HG02884 (cell line): ENCODE results near the gene ALB.
"Not testable (repeated sequence)": the region's sequence is repeated elsewhere in the genome, so short reads cannot be mapped to it uniquely, and the experiment has no call there.

ENCODE experiments used
- ATAC-seq: cut with Tn5 transposase; IDR thresholded peaks from one replicate; pipeline ENCODE4 v1.9.1; 2021; ENCODE audit warnings: mild to moderate bottlenecking, moderate library complexity; ENCODE audit not compliant: unreplicated experiment

ALB gene

DNA sequence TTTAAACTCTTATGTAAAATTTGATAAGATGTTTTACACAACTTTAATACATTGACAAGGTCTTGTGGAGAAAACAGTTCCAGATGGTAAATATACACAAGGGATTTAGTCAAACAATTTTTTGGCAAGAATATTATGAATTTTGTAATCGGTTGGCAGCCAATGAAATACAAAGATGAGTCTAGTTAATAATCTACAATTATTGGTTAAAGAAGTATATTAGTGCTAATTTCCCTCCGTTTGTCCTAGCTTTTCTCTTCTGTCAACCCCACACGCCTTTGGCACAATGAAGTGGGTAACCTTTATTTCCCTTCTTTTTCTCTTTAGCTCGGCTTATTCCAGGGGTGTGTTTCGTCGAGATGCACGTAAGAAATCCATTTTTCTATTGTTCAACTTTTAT, at the start of gene ALB:
ALB (plus strand) TSS at position 246 of the 400 bp plus-strand sequence; CDS start at position 287, 41 bp downstream.
- no peak for ATAC-seq

GRCh38 chr4:73357174-73357573, 46.9 kb upstream of the ALB start:
- ATAC-seq, result not testable (repeated sequence)

DNA sequence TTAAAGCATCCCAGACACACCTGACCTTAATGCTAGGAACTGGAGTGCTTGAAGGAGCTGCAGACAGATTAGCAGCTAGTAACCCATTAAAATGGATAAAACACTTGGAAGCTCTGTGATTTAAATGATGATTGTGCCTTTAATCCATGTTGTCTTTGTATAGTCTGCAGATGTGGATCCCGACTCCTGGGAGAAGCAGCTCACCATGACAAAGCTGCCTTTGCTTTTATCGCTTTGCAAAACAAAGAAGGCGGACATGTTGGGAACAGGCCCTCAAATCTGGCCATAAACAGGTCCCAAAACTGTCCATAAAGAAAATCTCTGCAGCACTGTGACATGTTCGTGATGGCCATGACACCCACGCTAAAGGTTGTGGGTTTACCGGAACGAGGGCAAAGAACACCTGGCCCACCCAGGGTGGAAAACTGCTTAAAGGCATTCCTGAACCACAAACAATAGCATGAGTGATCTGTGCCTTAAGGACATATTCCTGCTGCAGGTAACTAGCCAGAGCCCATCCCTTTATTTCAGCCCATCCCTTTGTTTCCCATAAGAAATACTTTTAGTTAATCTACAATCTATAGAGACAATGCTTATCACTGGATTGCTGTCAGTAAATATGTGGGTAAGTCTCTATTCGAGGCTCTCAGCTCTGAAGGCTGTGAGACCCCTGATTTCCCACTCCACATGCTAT, 34.4 kb upstream of the ALB start:
- ATAC-seq, result not testable (repeated sequence)

DNA sequence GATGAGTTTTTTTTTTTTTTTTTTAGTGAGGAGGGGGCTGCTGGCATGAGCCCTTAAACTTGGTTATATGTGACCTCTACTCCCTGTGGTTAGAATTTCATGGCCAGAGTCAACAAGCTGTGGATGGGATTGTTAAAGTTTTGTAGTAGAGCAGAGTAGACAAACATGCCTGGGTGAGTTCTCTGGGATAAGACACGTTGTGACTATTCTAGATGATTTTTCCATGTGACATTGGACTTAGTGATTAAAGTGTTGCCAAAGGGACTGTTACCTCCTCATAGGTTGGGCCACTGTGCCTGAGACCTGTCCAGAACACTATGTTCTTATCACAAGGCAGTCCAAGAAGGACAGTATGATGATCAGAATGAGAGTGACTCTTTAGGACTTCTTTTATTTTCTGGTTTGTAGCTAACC, 28.8 kb upstream of the ALB start:
- ATAC-seq, result no peak

- no peak for ATAC-seq
These were observed 27.8 kb upstream of the ALB start for GRCh38 chr4:73376251-73376650.

DNA sequence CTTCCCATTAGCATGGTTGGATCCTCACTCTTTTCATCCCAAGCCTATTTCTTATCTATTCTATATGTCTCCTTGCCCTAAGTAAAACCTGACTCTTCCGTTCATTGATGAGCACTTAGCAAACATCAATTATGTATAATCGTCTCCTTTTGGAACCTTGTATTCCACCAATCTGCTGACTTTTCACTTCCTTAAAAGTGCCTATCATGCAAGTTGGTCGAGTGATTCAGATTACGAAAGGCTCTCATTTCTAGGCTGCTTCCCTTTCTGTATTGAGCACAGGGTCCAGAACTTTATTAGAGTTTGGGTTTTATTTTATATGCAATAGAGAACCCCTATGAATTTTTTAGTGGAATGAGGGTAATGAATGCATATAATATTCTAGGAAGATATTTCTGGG, 27.1 kb upstream of the ALB start:
- no peak for ATAC-seq

DNA sequence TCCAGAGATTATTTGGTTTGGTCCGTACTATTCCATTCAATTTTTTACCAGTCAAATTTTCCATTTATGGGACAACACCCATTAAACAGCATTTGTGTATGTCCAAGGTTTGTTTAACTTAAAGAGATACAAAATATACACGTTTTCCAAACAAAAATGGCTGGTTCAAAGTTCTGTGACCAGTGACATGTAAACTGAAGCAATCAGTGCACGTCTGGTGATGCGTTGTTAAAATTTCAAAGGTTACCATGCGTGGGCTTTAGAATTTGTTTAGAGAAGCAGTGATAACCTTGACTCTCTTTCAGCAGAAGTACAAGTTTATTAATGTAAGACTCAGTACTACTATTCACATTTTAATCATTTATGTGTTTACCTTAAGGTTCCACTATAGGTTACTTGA, 25.2 kb upstream of the ALB start:
- no peak for ATAC-seq

GRCh38 chr4:73379946-73380345, 24.1 kb upstream of the ALB start:
- no peak for ATAC-seq

DNA sequence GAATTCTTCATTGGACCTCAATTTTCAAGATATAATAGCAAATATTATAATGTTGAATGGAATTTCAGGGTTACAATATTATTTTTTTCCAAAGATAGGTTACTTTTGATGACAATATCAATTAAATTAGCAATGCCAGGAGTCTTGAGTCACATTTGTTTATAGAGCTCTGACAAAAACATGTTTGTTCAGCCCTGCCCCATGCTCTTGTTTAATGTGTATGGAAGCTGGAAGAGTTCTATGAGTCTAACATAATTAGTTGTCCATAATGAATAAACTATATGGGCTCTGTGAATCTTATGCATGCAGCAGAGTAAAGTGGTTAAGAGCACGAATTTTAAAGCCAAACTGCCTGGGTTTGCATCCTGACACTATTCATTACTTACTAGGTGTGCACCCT, 22.9 kb upstream of the ALB start:
- ATAC-seq, result no peak

- no peak for ATAC-seq
These were observed 20.6 kb upstream of the ALB start for GRCh38 chr4:73383452-73383851.

GRCh38 chr4:73387552-73387951, 16.5 kb upstream of the ALB start:
- ATAC-seq, result peak; percentile 73

- no peak for ATAC-seq
These were observed 15.2 kb upstream of the ALB start for GRCh38 chr4:73388887-73389286.

DNA sequence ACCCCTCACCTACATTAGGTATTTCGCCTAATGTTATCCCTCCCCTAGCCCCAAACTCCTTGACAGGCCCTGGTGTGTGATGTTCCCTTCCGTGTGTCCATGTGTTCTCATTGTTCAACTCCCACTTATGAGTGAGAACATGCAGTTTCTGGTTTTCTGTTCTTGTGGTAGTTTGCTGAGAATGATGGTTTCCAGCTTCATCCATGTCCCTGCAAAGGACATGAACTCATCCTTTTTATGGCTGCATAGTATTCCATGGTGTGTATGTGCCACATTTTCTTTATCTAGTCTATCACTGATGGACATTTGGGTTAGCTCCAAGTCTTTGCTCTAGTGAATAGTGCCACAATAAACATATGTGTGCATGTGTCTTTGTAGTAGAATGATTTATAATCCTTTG, 14.4 kb upstream of the ALB start:
- not testable (repeated sequence) for ATAC-seq

DNA sequence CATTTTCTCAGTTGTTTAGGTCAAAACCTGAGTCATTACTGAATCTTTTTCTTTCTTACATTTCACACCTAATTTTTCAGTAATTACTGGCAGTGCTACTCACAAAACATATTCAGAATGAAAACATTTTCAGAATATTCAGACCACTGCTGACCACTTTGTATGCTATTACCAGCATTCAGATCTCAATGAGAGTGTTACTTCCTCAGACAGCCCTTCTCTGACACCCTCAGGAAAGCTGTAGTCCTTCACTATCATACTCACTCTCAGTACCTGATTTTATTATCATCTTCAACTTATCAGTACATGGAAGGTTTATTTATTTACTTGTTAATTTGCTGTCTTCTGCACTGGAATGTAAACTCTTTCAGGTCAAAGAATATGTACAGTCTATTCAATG, 12.3 kb upstream of the ALB start:
- no peak for ATAC-seq

DNA sequence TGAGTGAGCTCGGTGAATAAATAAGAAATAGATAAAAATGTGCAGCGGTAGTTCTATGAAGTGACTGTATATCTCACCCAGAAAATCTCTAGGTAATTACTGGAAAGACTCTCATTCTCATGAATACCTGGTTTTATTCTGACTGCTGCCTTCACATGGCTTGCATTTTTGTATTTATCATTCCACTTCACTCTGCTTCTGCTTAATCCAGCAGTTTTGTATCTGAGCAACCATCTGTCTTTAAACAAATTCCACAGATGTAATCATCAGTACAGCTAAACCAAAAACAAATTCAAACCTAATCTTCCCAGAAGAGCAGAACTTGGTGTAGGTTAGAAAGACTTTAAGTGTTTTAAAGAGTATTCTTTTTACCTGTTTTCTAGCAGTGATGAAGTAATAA, 11.2 kb upstream of the ALB start:
- ATAC-seq, result no peak

DNA sequence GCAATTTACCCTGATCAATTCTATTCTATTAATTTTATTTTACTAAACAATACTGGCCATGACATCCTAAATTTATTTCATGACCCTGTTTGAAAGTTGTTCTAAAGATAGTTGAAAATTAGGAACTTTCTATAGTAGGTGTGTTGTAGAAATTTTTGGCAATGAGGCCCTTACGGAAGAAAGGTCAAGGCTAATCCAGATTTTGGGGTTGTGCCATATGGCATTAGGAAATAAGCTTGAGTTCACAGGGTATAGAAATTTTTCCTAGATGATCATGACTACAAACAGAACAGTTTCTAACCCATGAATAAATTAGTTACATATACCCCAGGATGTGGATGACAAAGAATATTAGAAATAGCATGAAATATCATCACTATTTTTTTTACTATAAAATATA, 7.8 kb upstream of the ALB start:
- ATAC-seq, result no peak

DNA sequence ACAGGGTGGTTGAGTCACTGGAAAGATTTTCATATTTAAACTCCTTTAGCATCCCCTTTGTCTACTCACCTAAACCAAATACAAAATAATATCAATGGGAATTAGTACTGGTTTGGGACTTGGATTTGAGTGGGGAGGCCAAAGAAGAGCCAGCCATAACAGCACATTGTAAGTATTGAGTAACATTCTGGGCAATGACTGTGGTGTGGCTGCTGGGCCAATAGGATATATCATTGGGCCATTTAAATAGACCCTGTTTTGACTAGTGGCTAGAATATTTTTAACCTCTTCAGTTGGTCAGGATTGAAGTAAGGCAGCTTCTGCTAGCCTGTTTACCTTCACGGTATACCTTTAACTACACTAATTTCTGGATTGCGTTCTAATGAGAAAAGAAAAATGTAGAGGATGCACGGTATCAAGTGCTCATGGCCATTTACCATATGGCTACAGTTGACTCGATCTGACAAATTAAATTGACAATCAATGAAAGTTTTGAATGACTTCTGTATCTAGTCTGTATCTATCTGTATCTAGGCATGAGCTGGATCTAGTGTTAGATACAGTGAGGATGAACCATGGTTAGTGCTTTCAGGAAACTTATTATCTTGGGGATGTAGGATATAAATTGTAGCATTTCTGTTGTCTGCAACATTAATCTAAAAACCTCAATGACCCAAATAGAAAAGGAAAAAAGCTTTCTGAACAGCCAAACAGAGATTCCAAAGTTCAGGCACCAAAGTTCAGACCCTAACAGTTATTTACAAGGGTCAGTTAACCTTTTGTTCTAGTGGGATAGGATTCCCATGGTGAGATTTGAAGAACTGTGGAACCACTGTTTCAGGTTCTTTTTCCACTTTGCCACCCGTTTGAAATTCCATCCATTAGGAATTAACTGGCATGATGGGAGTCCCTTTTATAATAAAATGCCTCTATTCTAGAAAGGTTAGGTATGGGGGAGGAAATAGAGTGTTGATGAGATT, 6.8 kb upstream of the ALB start:
- ATAC-seq, result no peak

DNA sequence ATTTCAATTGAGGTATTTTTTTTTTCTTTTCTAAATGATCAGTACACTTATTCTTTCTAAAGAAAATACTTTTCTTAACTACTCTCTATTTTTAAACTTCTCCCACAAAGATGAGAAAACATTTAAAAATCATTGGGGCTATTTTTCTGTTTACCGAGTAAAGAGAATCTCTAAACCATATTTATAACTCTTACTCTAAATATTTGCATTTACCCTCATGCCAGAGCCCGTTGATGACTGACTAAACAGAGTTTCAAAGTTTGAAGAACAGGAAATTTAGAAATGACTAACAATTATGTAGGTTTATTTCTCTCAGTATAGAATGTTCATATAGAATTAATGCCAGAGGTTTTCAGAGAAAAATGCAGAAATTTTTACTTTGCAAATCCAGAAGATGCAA, 2.7 kb upstream of the ALB start:
- no peak for ATAC-seq

- ATAC-seq, result no peak
These were observed 370 bp downstream of the ALB start for GRCh38 chr4:73404457-73404856.

DNA sequence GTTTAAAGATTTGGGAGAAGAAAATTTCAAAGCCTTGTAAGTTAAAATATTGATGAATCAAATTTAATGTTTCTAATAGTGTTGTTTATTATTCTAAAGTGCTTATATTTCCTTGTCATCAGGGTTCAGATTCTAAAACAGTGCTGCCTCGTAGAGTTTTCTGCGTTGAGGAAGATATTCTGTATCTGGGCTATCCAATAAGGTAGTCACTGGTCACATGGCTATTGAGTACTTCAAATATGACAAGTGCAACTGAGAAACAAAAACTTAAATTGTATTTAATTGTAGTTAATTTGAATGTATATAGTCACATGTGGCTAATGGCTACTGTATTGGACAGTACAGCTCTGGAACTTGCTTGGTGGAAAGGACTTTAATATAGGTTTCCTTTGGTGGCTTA, 1.1 kb downstream of the ALB start:
- ATAC-seq, result no peak

GRCh38 chr4:73406548-73406875, 2.4 kb downstream of the ALB start:
- no peak for ATAC-seq

GRCh38 chr4:73407227-73407673, 3.2 kb downstream of the ALB start:
- ATAC-seq, result no peak
